ENCODE results near the gene NEK9.

The NEK9 gene

DNA sequence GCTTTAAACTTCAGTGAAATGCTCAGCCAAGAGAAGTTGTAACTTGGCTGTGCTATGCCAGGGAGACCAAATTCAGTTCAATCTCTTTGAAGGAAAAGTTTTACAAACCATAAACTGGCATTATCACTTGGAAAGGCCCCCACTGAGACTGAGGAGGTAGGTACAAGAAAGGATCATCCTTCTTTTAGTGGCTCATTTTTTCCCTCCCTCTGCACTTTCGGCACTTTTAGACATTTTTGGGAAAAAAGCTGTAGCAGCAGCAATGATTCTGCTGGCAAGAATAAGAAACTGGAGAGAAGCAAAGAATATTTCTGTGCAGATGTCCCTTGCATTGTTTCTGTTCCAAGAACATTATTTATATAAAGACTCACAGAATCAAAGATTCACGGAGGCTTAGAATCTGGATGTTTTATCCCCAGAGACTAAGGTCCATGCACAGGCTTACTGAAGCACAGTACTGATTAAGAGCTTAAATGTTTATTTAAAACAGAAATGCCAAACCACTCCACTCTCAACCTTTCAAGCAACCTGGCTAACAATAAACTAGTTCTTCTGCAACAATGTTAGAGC, 45.1 kb downstream of the NEK9 start:
- no peak overlapping the region for H2AFZ ChIP-seq (ENCODE audit: low read length)
- no peak overlapping the region for H3K9ac ChIP-seq (ENCODE audit: low read length)
- H3K79me2 ChIP-seq (ENCODE audit: insufficient read depth, low read length) = no peaks in the 10 kb centered on the region
- H3K36me3 ChIP-seq (ENCODE audit: insufficient read depth, low read length) = peaks cover 67% of the 10 kb centered on the region
- H3K4me2 ChIP-seq (ENCODE audit: low read length) = no peak overlapping the region
- H4K20me1 ChIP-seq (ENCODE audit: insufficient read depth, low read length) = no peaks in the 10 kb centered on the region
- H3K27ac ChIP-seq (ENCODE audit: low read depth, low read length, poor library complexity, severe bottlenecking) = no peak overlapping the region
- H3K4me1 ChIP-seq (ENCODE audit: insufficient read depth, low read length, severe bottlenecking) = no peaks in the 10 kb centered on the region
- H3K9me2 ChIP-seq (ENCODE audit: low read depth, low read length) = no peaks in the 10 kb centered on the region
- H3K9me3 ChIP-seq (ENCODE audit: low read length) = no peaks in the 10 kb centered on the region
- no peaks in the 10 kb centered on the region for H3K27me3 ChIP-seq (ENCODE audit: insufficient read depth, low read length)
- H3K4me3 ChIP-seq (ENCODE audit: low read depth, low read length, poor library complexity, severe bottlenecking) = no peak overlapping the region
- TF ChIP-seq EZH2 (IDR thresholded peaks at IDR 0.05; ENCODE audit: borderline replicate concordance, low read length) = no peak
- TF ChIP-seq, protein P1, sequence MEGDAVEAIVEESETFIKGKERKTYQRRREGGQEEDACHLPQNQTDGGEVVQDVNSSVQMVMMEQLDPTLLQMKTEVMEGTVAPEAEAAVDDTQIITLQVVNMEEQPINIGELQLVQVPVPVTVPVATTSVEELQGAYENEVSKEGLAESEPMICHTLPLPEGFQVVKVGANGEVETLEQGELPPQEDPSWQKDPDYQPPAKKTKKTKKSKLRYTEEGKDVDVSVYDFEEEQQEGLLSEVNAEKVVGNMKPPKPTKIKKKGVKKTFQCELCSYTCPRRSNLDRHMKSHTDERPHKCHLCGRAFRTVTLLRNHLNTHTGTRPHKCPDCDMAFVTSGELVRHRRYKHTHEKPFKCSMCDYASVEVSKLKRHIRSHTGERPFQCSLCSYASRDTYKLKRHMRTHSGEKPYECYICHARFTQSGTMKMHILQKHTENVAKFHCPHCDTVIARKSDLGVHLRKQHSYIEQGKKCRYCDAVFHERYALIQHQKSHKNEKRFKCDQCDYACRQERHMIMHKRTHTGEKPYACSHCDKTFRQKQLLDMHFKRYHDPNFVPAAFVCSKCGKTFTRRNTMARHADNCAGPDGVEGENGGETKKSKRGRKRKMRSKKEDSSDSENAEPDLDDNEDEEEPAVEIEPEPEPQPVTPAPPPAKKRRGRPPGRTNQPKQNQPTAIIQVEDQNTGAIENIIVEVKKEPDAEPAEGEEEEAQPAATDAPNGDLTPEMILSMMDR (IDR thresholded peaks at IDR 0.05; ENCODE audit: low read length) = no peak
- no peaks in the 10 kb centered on the region for H3F3A ChIP-seq (ENCODE audit: insufficient read depth, low read length)

DNA sequence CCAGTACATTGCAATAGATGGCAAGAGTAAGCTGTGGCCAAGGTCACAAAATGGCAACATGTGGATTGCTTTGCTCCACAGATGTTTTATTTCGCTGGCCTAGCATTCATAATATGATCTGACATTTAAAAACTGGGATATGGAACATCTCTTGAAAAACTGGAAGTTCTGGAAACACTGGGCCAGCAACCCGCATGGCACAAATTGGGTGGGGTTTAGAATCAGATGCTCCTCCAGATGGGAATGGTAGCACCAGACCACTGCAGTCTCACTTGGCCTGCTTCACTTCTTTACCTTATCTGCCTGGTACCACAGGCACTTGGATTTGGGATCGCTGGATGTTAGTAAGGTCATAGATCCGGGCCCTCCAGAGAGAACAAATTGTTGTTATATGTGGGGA, 47.3 kb downstream of the NEK9 start:
- Histone ChIP-seq H3K9ac (ENCODE audit: low read length) (no peak overlapping the region), H3K4me3 (ENCODE audit: low read depth, low read length, poor library complexity, severe bottlenecking) (no peak overlapping the region), H3K9me2 (ENCODE audit: low read depth, low read length) (no peaks in the 10 kb centered on the region), H3K79me2 (ENCODE audit: insufficient read depth, low read length) (no peaks in the 10 kb centered on the region), H3K36me3 (ENCODE audit: insufficient read depth, low read length) (peaks cover 46% of the 10 kb centered on the region), H3K27me3 (ENCODE audit: insufficient read depth, low read length) (no peaks in the 10 kb centered on the region), H3K9me3 (ENCODE audit: low read length) (no peaks in the 10 kb centered on the region), H3K4me2 (ENCODE audit: low read length) (no peak overlapping the region), H2AFZ (ENCODE audit: low read length) (no peak overlapping the region), H3F3A (ENCODE audit: insufficient read depth, low read length) (no peaks in the 10 kb centered on the region), H4K20me1 (ENCODE audit: insufficient read depth, low read length) (no peaks in the 10 kb centered on the region), H3K4me1 (ENCODE audit: insufficient read depth, low read length, severe bottlenecking) (no peaks in the 10 kb centered on the region), H3K27ac (ENCODE audit: low read depth, low read length, poor library complexity, severe bottlenecking) (no peak overlapping the region)
- no peak for TF ChIP-seq EZH2 (IDR thresholded peaks at IDR 0.05; ENCODE audit: borderline replicate concordance, low read length)
- TF ChIP-seq, protein P1 (IDR thresholded peaks at IDR 0.05; ENCODE audit: low read length) = no peak

DNA sequence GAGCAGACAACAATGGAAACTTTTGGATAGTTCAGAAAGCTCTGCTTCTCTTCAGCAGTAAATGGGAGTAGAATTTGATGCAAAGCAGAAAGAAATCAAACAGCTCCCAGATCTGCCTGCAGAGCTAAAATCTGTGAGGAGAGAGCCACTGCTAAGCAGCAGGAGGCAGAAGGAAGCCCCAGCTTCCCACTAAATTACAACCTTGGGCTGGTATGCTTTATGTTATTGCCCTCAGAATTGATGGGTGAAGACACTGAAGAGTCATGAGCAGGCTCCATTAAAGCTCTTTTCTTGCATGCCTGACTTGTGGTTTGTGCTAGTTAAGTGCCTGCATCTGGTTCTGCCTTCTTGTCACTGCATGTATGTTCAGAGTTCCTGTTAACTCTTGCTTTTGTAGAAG, 49.1 kb downstream of the NEK9 start:
- TF ChIP-seq EZH2 (IDR thresholded peaks at IDR 0.05; ENCODE audit: borderline replicate concordance, low read length) = no peak
- TF ChIP-seq, protein P1 (IDR thresholded peaks at IDR 0.05; ENCODE audit: low read length) = no peak
- Histone ChIP-seq H3K4me1 (ENCODE audit: insufficient read depth, low read length, severe bottlenecking) (no peaks in the 10 kb centered on the region), H3K4me3 (ENCODE audit: low read depth, low read length, poor library complexity, severe bottlenecking) (no peak overlapping the region), H3K79me2 (ENCODE audit: insufficient read depth, low read length) (no peaks in the 10 kb centered on the region), H3F3A (ENCODE audit: insufficient read depth, low read length) (no peaks in the 10 kb centered on the region), H3K9ac (ENCODE audit: low read length) (no peak overlapping the region), H3K9me2 (ENCODE audit: low read depth, low read length) (no peaks in the 10 kb centered on the region), H3K9me3 (ENCODE audit: low read length) (no peaks in the 10 kb centered on the region), H2AFZ (ENCODE audit: low read length) (no peak overlapping the region), H3K36me3 (ENCODE audit: insufficient read depth, low read length) (peaks cover 29% of the 10 kb centered on the region), H4K20me1 (ENCODE audit: insufficient read depth, low read length) (no peaks in the 10 kb centered on the region), H3K27ac (ENCODE audit: low read depth, low read length, poor library complexity, severe bottlenecking) (no peak overlapping the region), H3K4me2 (ENCODE audit: low read length) (no peak overlapping the region), H3K27me3 (ENCODE audit: insufficient read depth, low read length) (no peaks in the 10 kb centered on the region)

Measured in OCI-LY1 (cell line).